Keratinocyte (primary cell): ENCODE results near the gene TRMT10B. TPM values are rescaled to one million over a fixed set of nuclear protein-coding genes. Genes with fewer than 3 reads are reported as not detected.

Experiments used
- DNase-seq: peaks from one replicate; pipeline ENCODE4 v3.0.0-alpha.2; 2011; ENCODE audit warnings: low read depth, missing footprints, low spot score
- FAIRE-seq: peaks from 2 replicates; lab custom pipeline; 2011; peaks lifted over from hg19 to GRCh38; lab: Jason Lieb, UNC
- H2AFZ ChIP-seq: 2 replicates; pipeline ENCODE4 v1.6.0; 2012; ENCODE audit warnings: low read length, control low read depth, inconsistent platforms; ENCODE audit not compliant: control insufficient read depth
- H3K27ac ChIP-seq: 2 replicates; pipeline ENCODE4 v1.5.1; 2011; ENCODE audit warnings: low read length; ENCODE audit not compliant: control insufficient read depth, insufficient read depth
- H3K27me3 ChIP-seq: 3 replicates; pipeline ENCODE4 v1.6.0; 2011; ENCODE audit warnings: low read length; ENCODE audit not compliant: control insufficient read depth, insufficient read depth; ENCODE audit errors: extremely low read depth
- H3K36me3 ChIP-seq, 2 experiments: 2 replicates in 1 of 2; 3 replicates in 1 of 2; pipeline ENCODE4 v1.5.1; 2011; ENCODE audit warnings: low read length in 2 of 2, mild to moderate bottlenecking in 1 of 2; ENCODE audit not compliant: control insufficient read depth in 2 of 2, insufficient read depth in 2 of 2; ENCODE audit errors: extremely low read depth in 1 of 2
- H3K4me1 ChIP-seq: 3 replicates; pipeline ENCODE4 v1.5.1; 2011; ENCODE audit warnings: low read length; ENCODE audit not compliant: control insufficient read depth, insufficient read depth; ENCODE audit errors: extremely low read depth
- H3K4me2 ChIP-seq: 3 replicates; pipeline ENCODE4 v1.6.0; 2011; ENCODE audit warnings: low read depth, low read length; ENCODE audit not compliant: control insufficient read depth, insufficient read depth; ENCODE audit errors: extremely low read depth
- H3K4me3 ChIP-seq, 3 experiments: fragments of 200-600 bp in 1 of 3; sonication (generic) in 1 of 3; 2 replicates in 2 of 3; 3 replicates in 1 of 3; pipeline ENCODE4 v1.5.1; 2011 to 2016; ENCODE audit warnings: low read length in 3 of 3, mild to moderate bottlenecking in 3 of 3, control low read depth in 2 of 3, inconsistent platforms in 1 of 3, low read depth in 1 of 3, mixed read lengths in 1 of 3, mixed run types in 1 of 3, moderate library complexity in 1 of 3; ENCODE audit not compliant: control insufficient read depth in 2 of 3, insufficient read depth in 2 of 3; ENCODE audit errors: extremely low read depth in 1 of 3
- H3K79me2 ChIP-seq: 2 replicates; pipeline ENCODE4 v1.6.0; 2012; ENCODE audit warnings: low read length; ENCODE audit not compliant: control insufficient read depth, insufficient read depth
- H3K9ac ChIP-seq: 3 replicates; pipeline ENCODE4 v1.6.0; 2011; ENCODE audit warnings: low read length; ENCODE audit not compliant: control insufficient read depth, insufficient read depth; ENCODE audit errors: extremely low read depth
- H3K9me1 ChIP-seq: 3 replicates; pipeline ENCODE4 v1.6.0; 2011; ENCODE audit warnings: low read length; ENCODE audit not compliant: control insufficient read depth, insufficient read depth; ENCODE audit errors: extremely low read depth
- H3K9me3 ChIP-seq: 2 replicates; pipeline ENCODE4 v1.5.1; 2012; ENCODE audit warnings: low read depth, low read length; ENCODE audit not compliant: control insufficient read depth
- H4K20me1 ChIP-seq: 3 replicates; pipeline ENCODE4 v1.6.0; 2011; ENCODE audit warnings: low read length; ENCODE audit not compliant: control insufficient read depth, insufficient read depth; ENCODE audit errors: extremely low read depth
- EZH2 ChIP-seq: IDR thresholded peaks from one replicate; pipeline ENCODE4 v1.6.1; 2012; ENCODE audit warnings: inconsistent platforms, mild to moderate bottlenecking, low read length, moderate library complexity
- dilution Hi-C: fragments of 300-500 bp; cut with MboI; formaldehyde crosslinking; loops from one replicate; pipeline ENCODE4 v1.7.0; 2020; ENCODE audit warnings: low sequenced_read_pairs; ENCODE audit not compliant: extremely low pct_ligation_motif_present
- polyA plus RNA-seq, 5 experiments: library from polyadenylated mRNA; depleted of rRNA in 3 of 5; stranded (reverse) in 3 of 5; stranded (forward) in 1 of 5; unstranded in 1 of 5; fragments of >200 nt; gene quantifications; 1 replicate in 1 of 5; 2 replicates in 3 of 5; 3 replicates in 1 of 5; pipeline versions ENCODE4 v1.2.1 to v1.2.3, GENCODE V29; 2011 to 2012; ENCODE audit warnings: missing spikeins in 2 of 5, low read depth in 1 of 5, low replicate concordance in 1 of 5
- TF ChIP-seq, protein P1 (sequence below), 3 experiments: IDR thresholded peaks in 1 of 3; conservative IDR thresholded peaks in 1 of 3; optimal IDR thresholded peaks in 1 of 3; 2 replicates in 2 of 3; 3 replicates in 1 of 3; pipeline versions ENCODE3 to v1.5.1; 2011; ENCODE audit warnings: low read length in 3 of 3, mild to moderate bottlenecking in 3 of 3, moderate library complexity in 2 of 3, control low read depth in 1 of 3, inconsistent platforms in 1 of 3; ENCODE audit not compliant: insufficient read depth in 2 of 3; ENCODE audit errors: extremely low read depth in 1 of 3

The TRMT10B gene
- polyA plus RNA-seq, 1 donor (not counting 4 experiments of a cell fraction or from before 2014, with no cell fraction given): 6.9 TPM

DNA sequence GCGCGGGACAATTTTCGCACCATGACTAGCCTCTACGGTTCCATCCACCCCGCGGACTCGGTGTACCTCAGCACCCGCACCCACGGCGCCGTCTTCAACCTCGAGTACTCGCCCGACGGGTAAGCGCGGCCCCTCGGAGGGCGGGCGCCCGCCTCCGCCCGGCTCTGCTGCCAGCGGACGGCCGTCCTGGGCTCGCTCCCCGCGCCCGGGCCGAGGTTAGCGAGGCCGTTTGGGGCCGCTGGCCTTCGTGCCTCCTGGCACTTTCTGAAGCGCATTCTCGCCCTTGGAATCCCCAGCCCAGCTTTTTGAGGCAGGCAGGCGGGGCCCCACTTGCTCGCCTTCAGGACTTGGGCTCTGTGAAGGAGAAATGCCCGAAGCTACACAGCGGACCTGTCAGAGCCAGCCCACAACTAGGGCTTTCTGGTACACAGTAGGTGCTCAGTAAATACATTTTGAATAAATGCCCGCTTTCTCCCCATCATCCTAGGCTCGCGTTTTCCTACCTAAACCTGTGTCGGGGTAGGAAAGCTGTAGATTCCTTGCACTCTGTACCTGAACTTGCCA lies 47.8 kb downstream of the TRMT10B start:
- Histone ChIP-seq H3K27ac (peak overlapping the region; percentile 79), H3K4me1 (peaks cover 14% of the 10 kb centered on the region), H3K9me1 (no peaks in the 10 kb centered on the region), H4K20me1 (peaks cover 4% of the 10 kb centered on the region), H3K27me3 (no peaks in the 10 kb centered on the region), H3K9ac (peak overlapping the region; percentile 90), H3K4me2 (peak overlapping the region; percentile 94), H3K79me2 (peaks cover 54% of the 10 kb centered on the region), H2AFZ (peak overlapping the region; percentile 69), H3K36me3 (peaks cover 0 to 1% of the 10 kb centered on the region in 2 experiments), H3K4me3 (peak overlapping the region; percentile 93 to 95 (median 95)), H3K9me3 (no peaks in the 10 kb centered on the region)
- TF ChIP-seq EZH2: no peak
- TF ChIP-seq, protein P1, sequence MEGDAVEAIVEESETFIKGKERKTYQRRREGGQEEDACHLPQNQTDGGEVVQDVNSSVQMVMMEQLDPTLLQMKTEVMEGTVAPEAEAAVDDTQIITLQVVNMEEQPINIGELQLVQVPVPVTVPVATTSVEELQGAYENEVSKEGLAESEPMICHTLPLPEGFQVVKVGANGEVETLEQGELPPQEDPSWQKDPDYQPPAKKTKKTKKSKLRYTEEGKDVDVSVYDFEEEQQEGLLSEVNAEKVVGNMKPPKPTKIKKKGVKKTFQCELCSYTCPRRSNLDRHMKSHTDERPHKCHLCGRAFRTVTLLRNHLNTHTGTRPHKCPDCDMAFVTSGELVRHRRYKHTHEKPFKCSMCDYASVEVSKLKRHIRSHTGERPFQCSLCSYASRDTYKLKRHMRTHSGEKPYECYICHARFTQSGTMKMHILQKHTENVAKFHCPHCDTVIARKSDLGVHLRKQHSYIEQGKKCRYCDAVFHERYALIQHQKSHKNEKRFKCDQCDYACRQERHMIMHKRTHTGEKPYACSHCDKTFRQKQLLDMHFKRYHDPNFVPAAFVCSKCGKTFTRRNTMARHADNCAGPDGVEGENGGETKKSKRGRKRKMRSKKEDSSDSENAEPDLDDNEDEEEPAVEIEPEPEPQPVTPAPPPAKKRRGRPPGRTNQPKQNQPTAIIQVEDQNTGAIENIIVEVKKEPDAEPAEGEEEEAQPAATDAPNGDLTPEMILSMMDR (optimal IDR thresholded peaks at IDR 0.05 in 1 of 3, IDR thresholded peaks at IDR 0.05 in 1 of 3, conservative IDR thresholded peaks at IDR 0.05 in 1 of 3; ENCODE audit: extremely low read depth in 1 of 3, insufficient read depth in 2 of 3, low read length in 3 of 3): no peak
- DNase-seq (no peak), FAIRE-seq (no peak)
- dilution Hi-C loops: no loop called here

DNA sequence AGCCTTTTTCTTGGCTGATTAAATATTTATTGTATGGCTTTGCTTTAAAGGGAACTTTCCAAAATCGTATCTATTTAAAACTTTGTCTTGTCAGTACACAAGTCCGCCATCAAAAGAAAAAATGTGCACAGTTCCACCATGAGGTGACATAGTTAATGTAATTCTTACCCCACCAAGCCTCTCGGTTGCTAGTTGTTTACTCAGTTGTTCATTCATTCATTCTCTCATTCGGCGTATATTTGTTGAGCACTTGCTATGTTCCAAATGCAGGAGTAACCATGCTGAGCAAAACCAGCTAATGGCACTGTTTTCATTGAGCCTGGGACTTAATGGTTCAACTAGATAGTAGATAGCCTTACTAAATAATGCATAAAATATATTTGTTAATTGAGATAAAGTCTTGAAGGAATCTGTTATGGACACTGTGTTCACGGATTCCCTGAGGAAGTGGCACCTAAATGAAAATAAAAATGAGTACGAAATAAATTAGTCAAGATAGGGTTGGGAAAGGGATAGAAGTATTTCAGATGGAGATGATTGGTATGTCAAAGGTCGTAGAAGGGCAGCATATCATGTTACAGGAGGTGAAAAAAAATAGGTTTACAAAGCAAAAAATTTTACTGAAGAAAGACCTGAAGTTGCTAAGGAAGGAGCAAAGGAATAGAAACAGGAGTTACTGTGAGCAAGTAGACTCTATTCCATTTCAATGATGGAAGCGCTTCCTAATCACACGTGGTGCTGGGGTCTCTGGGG lies 48.5 kb downstream of the TRMT10B start:
- peaks cover 14% of the 10 kb centered on the region for H3K4me1 ChIP-seq
- H3K4me2 ChIP-seq: peak overlapping the region; percentile 94
- H3K4me3 ChIP-seq: peak overlapping the region; percentile 93 to 95 (median 95)
- FAIRE-seq (no peak), DNase-seq (no peak)
- H3K9ac ChIP-seq: peak overlapping the region; percentile 90
- H4K20me1 ChIP-seq: peaks cover 4% of the 10 kb centered on the region
- TF ChIP-seq, protein P1 (optimal IDR thresholded peaks at IDR 0.05 in 1 of 3, IDR thresholded peaks at IDR 0.05 in 1 of 3, conservative IDR thresholded peaks at IDR 0.05 in 1 of 3; ENCODE audit: extremely low read depth in 1 of 3, insufficient read depth in 2 of 3, low read length in 3 of 3): no peak
- no peak for TF ChIP-seq EZH2
- dilution Hi-C loops: no loop called here
- H3K9me1 ChIP-seq: no peaks in the 10 kb centered on the region
- H3K27ac ChIP-seq: peak overlapping the region; percentile 79
- no peaks in the 10 kb centered on the region for H3K9me3 ChIP-seq
- peaks cover 61% of the 10 kb centered on the region for H3K79me2 ChIP-seq
- H3K27me3 ChIP-seq: no peaks in the 10 kb centered on the region
- no peak overlapping the region for H2AFZ ChIP-seq
- H3K36me3 ChIP-seq: peaks cover 0 to 1% of the 10 kb centered on the region in 2 experiments
